Neuron (in vitro differentiated cells): ENCODE data around the gene MFGE8.

Experiments
- H2AFZ ChIP-seq: one replicate; pipeline ENCODE4 v1.6.1; 2013; ENCODE audit warnings: low read depth, mild to moderate bottlenecking, inconsistent platforms, low read length, moderate library complexity
- H3K27me3 ChIP-seq: one replicate; pipeline ENCODE4 v1.6.1; 2013; ENCODE audit warnings: low read length; ENCODE audit not compliant: insufficient read depth
- H3K36me3 ChIP-seq: one replicate; pipeline ENCODE4 v1.6.1; 2013; ENCODE audit warnings: low read length; ENCODE audit not compliant: insufficient read depth
- H3K4me1 ChIP-seq: one replicate; pipeline ENCODE4 v1.6.1; 2013; ENCODE audit warnings: low read length; ENCODE audit not compliant: insufficient read depth
- H3K4me3 ChIP-seq: 2 replicates; pipeline ENCODE4 v1.5.1; 2013; ENCODE audit warnings: mild to moderate bottlenecking, low read length, moderate library complexity
- H3K9me3 ChIP-seq: one replicate; pipeline ENCODE4 v1.6.1; 2013; ENCODE audit warnings: low read length

Gene MFGE8

GRCh38 chr15:88872106-88872505 is 41.1 kb downstream of the MFGE8 start:
- Histone ChIP-seq H3K4me1 (no peaks in the 10 kb centered on the region), H3K9me3 (no peaks in the 10 kb centered on the region), H3K36me3 (no peaks in the 10 kb centered on the region), H3K27me3 (no peaks in the 10 kb centered on the region), H2AFZ (no peak overlapping the region), H3K4me3 (no peak overlapping the region)

- H3K4me1 ChIP-seq: no peaks in the 10 kb centered on the region
- no peaks in the 10 kb centered on the region for H3K27me3 ChIP-seq
- H3K4me3 ChIP-seq: no peak overlapping the region
- H3K9me3 ChIP-seq: no peaks in the 10 kb centered on the region
- H2AFZ ChIP-seq: no peak overlapping the region
- H3K36me3 ChIP-seq: no peaks in the 10 kb centered on the region
These were observed 41.9 kb downstream of the MFGE8 start for GRCh38 chr15:88871313-88871712.

- no peak overlapping the region for H2AFZ ChIP-seq
- H3K36me3 ChIP-seq: no peaks in the 10 kb centered on the region
- H3K9me3 ChIP-seq: no peaks in the 10 kb centered on the region
- no peak overlapping the region for H3K4me3 ChIP-seq
- no peaks in the 10 kb centered on the region for H3K4me1 ChIP-seq
- no peaks in the 10 kb centered on the region for H3K27me3 ChIP-seq
These were observed 46.8 kb downstream of the MFGE8 start for GRCh38 chr15:88866295-88866881.

- no peaks in the 10 kb centered on the region for H3K4me1 ChIP-seq
- H2AFZ ChIP-seq: no peak overlapping the region
- no peaks in the 10 kb centered on the region for H3K9me3 ChIP-seq
- H3K36me3 ChIP-seq: no peaks in the 10 kb centered on the region
- H3K4me3 ChIP-seq: no peak overlapping the region
- no peaks in the 10 kb centered on the region for H3K27me3 ChIP-seq
These were observed 47.6 kb downstream of the MFGE8 start for GRCh38 chr15:88865498-88866099.

- H3K36me3 ChIP-seq: no peaks in the 10 kb centered on the region
These were observed 48.2 kb downstream of the MFGE8 start for GRCh38 chr15:88864861-88865497.

GRCh38 chr15:88863412-88863811 is 49.8 kb downstream of the MFGE8 start:
- Histone ChIP-seq H3K36me3 (no peaks in the 10 kb centered on the region), H3K27me3 (peaks cover 5% of the 10 kb centered on the region), H3K4me1 (no peaks in the 10 kb centered on the region), H3K9me3 (no peaks in the 10 kb centered on the region), H3K4me3 (no peak overlapping the region), H2AFZ (no peak overlapping the region)

More at GRCh38 chr15:88864861-88865497, 48.2 kb downstream of the MFGE8 start:
- no peaks in the 10 kb centered on the region for H3K27me3 ChIP-seq
- no peaks in the 10 kb centered on the region for H3K9me3 ChIP-seq
- H2AFZ ChIP-seq: no peak overlapping the region
- H3K4me3 ChIP-seq: no peak overlapping the region
- H3K4me1 ChIP-seq: no peaks in the 10 kb centered on the region

GRCh38 chr15:88860212-88860611 is 53.0 kb downstream of the MFGE8 start:
- Histone ChIP-seq H2AFZ (no peak overlapping the region), H3K4me1 (no peaks in the 10 kb centered on the region), H3K36me3 (no peaks in the 10 kb centered on the region), H3K9me3 (no peaks in the 10 kb centered on the region), H3K4me3 (no peak overlapping the region), H3K27me3 (peaks cover 5% of the 10 kb centered on the region)

GRCh38 chr15:88859550-88859949 is 53.6 kb downstream of the MFGE8 start:
- Histone ChIP-seq H3K36me3 (no peaks in the 10 kb centered on the region), H3K4me1 (no peaks in the 10 kb centered on the region), H3K9me3 (peaks cover 2% of the 10 kb centered on the region), H3K4me3 (no peak overlapping the region), H2AFZ (no peak overlapping the region), H3K27me3 (peaks cover 5% of the 10 kb centered on the region)

GRCh38 chr15:88858934-88859333 is 54.2 kb downstream of the MFGE8 start:
- Histone ChIP-seq H3K36me3 (no peaks in the 10 kb centered on the region), H3K4me1 (no peaks in the 10 kb centered on the region), H2AFZ (no peak overlapping the region), H3K27me3 (peaks cover 5% of the 10 kb centered on the region), H3K4me3 (no peak overlapping the region), H3K9me3 (peaks cover 2% of the 10 kb centered on the region)

- Histone ChIP-seq H3K9me3 (peaks cover 2% of the 10 kb centered on the region), H3K27me3 (no peaks in the 10 kb centered on the region), H3K36me3 (no peaks in the 10 kb centered on the region), H3K4me3 (no peak overlapping the region), H2AFZ (no peak overlapping the region), H3K4me1 (no peaks in the 10 kb centered on the region)
These were observed 60.7 kb downstream of the MFGE8 start for GRCh38 chr15:88852476-88852875.

GRCh38 chr15:88849376-88850072 is 63.7 kb downstream of the MFGE8 start:
- H3K4me1 ChIP-seq: no peaks in the 10 kb centered on the region
- H3K4me3 ChIP-seq: no peak overlapping the region
- no peaks in the 10 kb centered on the region for H3K9me3 ChIP-seq
- H3K27me3 ChIP-seq: no peaks in the 10 kb centered on the region
- H2AFZ ChIP-seq: no peak overlapping the region
- H3K36me3 ChIP-seq: no peaks in the 10 kb centered on the region
